Measurements from ENCODE around the gene PPP2R2C. TPM values are rescaled to one million over a fixed set of nuclear protein-coding genes. Genes with fewer than 3 reads are reported as not detected.

PPP2R2C gene
- total RNA-seq, 1 experiment from 2014 or later, result 8.1 TPM

DNA sequence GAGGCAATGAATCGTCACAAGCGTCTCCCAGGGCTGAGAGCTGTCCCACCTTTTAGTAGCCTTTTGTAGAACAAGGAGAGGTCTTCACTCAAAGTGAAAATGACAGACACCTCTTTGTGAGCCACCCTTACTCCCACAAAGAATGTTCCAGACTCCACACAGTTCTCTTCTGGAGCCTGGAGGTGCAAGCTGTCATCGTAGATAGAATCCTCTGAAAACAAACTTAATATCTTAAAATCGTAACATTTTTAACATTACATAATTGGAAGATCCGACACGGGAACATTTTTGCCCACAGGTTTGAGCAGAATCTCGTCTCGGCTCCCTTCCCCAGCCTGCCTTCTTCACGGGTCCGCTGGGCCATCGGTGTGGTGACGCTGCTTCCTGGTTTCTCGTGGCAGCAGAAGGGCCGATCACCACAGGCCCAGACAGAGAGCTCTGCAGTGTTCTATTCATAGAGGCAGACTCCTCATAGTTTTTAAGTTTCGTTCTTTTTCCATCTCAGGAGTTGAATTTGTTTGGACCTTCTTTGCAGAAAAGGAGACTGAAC, 175.1 kb downstream of the PPP2R2C start:
- Histone ChIP-seq H4K20me1 (ENCODE audit: control insufficient read depth, insufficient read depth, insufficient read length) (no peaks in the 10 kb centered on the region), H3K14ac (ENCODE audit: insufficient read depth, low read length) (no peak overlapping the region), H3K4me2 (ENCODE audit: insufficient read depth, insufficient read length, low read length) (no peak overlapping the region), H3K27ac (ENCODE audit: insufficient read length, low read depth, low read length) (no peak overlapping the region), H3K9me3 (ENCODE audit: control insufficient read depth, low read depth, low read length) (no peaks in the 10 kb centered on the region), H3K4ac (ENCODE audit: low read depth, low read length) (no peak overlapping the region), H4K91ac (ENCODE audit: insufficient read length, low read depth, low read length) (no peak overlapping the region), H3K4me1 (ENCODE audit: insufficient read depth, low read length) (no peaks in the 10 kb centered on the region), H4K8ac (replicated peaks; ENCODE audit: insufficient read length, low read depth, low read length) (no peak overlapping the region), H3K79me2 (ENCODE audit: insufficient read depth, low read length) (no peaks in the 10 kb centered on the region), H2BK15ac (ENCODE audit: low read depth, low read length) (no peak overlapping the region), H3K56ac (ENCODE audit: insufficient read length, low read depth, low read length) (no peak overlapping the region), H2AFZ (ENCODE audit: low read length) (no peak overlapping the region), H2BK5ac (ENCODE audit: insufficient read length, low read length) (no peak overlapping the region), H3T11ph (ENCODE audit: low read length) (no peak overlapping the region), H3K23me2 (ENCODE audit: insufficient read length, low read depth, low read length, poor library complexity, severe bottlenecking) (no peaks in the 10 kb centered on the region), H2BK12ac (ENCODE audit: insufficient read length, low read depth, low read length) (no peak overlapping the region), H3K79me1 (ENCODE audit: insufficient read depth, low read depth, low read length, poor library complexity, severe bottlenecking) (no peaks in the 10 kb centered on the region), H3K9ac (ENCODE audit: extremely low read depth, insufficient read length, low read length) (no peak overlapping the region), H4K5ac (ENCODE audit: insufficient read length, low read depth, low read length) (no peak overlapping the region), H3K18ac (ENCODE audit: insufficient read length, low read depth, low read length) (no peak overlapping the region), H3K23ac (ENCODE audit: insufficient read length, low read depth, low read length) (no peak overlapping the region), H3K27me3 (ENCODE audit: insufficient read depth, low read length) (no peaks in the 10 kb centered on the region), H2BK20ac (ENCODE audit: low read depth, low read length, poor library complexity, severe bottlenecking) (no peak overlapping the region), H2BK120ac (ENCODE audit: low read depth, low read length, poor library complexity, severe bottlenecking) (no peak overlapping the region), H2AK5ac (ENCODE audit: insufficient read length, low read length) (no peak overlapping the region)
- Mint-ChIP-seq H3K27ac (no peak overlapping the region; a peak in 2 of 7 replicates), H3K27me3 (ENCODE audit: low read depth) (no peaks in the 10 kb centered on the region), H3K4me1 (no peaks in the 10 kb centered on the region), H3K36me3 (ENCODE audit: insufficient read depth in 1 of 3, low read depth in 3 of 3) (peaks cover 29 to 48% (median 46%) of the 10 kb centered on the region in 3 experiments; a peak in 6 of 7 replicates), H3K9me3 (no peaks in the 10 kb centered on the region; a peak in 1 of 5 replicates), H3K4me3 (no peak overlapping the region)
- DNase-seq, result no peak
- TF ChIP-seq, protein P1, sequence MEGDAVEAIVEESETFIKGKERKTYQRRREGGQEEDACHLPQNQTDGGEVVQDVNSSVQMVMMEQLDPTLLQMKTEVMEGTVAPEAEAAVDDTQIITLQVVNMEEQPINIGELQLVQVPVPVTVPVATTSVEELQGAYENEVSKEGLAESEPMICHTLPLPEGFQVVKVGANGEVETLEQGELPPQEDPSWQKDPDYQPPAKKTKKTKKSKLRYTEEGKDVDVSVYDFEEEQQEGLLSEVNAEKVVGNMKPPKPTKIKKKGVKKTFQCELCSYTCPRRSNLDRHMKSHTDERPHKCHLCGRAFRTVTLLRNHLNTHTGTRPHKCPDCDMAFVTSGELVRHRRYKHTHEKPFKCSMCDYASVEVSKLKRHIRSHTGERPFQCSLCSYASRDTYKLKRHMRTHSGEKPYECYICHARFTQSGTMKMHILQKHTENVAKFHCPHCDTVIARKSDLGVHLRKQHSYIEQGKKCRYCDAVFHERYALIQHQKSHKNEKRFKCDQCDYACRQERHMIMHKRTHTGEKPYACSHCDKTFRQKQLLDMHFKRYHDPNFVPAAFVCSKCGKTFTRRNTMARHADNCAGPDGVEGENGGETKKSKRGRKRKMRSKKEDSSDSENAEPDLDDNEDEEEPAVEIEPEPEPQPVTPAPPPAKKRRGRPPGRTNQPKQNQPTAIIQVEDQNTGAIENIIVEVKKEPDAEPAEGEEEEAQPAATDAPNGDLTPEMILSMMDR (conservative IDR thresholded peaks at IDR 0.05), result no peak
- WGBS (ENCODE audit: extremely low coverage, insufficient read length, low lambda C conversion rate), result no CpG with 5 or more reads among the region's 15 CpGs

All from H9 (cell line).